ENCODE measurements around the gene CYB561. TPM values are rescaled to one million over a fixed set of nuclear protein-coding genes. Genes with fewer than 3 reads are reported as not detected.

CYB561 gene
- total RNA-seq, 1 donor from 2014 or later, result 49.9 TPM

DNA sequence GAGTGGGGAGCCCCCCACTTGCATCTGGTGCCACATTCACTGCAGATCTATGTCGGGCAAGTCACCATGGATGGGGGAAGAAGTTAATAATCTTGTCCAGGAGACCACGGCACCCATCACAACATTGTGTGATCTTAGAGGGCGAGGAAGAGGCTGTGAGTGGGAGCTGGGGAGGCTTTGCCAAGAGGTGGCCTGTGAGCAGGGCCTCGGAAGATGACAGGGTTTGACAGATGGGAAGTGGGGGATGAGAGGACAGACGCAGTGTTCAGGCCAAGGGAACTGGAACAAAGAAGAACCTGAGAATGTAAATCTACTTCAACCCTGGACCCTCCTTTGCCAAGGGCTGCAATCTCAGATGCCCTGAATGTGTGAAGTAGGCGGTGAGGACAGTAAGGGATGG, 43.2 kb upstream of the CYB561 start:
- TF ChIP-seq, protein P1, sequence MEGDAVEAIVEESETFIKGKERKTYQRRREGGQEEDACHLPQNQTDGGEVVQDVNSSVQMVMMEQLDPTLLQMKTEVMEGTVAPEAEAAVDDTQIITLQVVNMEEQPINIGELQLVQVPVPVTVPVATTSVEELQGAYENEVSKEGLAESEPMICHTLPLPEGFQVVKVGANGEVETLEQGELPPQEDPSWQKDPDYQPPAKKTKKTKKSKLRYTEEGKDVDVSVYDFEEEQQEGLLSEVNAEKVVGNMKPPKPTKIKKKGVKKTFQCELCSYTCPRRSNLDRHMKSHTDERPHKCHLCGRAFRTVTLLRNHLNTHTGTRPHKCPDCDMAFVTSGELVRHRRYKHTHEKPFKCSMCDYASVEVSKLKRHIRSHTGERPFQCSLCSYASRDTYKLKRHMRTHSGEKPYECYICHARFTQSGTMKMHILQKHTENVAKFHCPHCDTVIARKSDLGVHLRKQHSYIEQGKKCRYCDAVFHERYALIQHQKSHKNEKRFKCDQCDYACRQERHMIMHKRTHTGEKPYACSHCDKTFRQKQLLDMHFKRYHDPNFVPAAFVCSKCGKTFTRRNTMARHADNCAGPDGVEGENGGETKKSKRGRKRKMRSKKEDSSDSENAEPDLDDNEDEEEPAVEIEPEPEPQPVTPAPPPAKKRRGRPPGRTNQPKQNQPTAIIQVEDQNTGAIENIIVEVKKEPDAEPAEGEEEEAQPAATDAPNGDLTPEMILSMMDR (IDR thresholded peaks at IDR 0.05), result no peak
- H3K4me3 ChIP-seq, result no peak overlapping the region
- no peaks in the 10 kb centered on the region for H3K27me3 ChIP-seq (ENCODE audit: low read depth)
- H3K27ac ChIP-seq, result no peak overlapping the region
- ATAC-seq (no peak), DNase-seq (no peak)
- no peaks in the 10 kb centered on the region for H3K9me3 ChIP-seq
- H3K4me1 ChIP-seq, result no peaks in the 10 kb centered on the region
- peaks cover 4% of the 10 kb centered on the region for H3K36me3 ChIP-seq
- intact Hi-C loops (cut with DNase I), result no loop called here

DNA sequence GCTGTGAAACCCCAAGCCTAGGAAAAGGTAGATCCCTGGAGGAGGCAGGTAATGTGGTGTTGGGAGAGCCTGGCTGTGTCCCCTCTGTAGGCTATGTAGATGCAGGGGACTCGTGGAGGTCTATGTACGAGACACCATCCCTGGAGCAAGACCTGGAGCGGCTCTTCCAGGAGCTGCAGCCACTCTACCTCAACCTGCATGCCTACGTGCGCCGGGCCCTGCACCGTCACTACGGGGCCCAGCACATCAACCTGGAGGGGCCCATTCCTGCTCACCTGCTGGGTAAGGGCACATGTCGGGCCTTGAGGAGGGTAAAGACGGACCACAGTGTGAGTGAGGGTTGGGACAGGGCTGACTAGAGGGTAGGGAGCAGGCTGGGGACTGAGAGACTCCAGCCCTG, 42.7 kb upstream of the CYB561 start:
- intact Hi-C loops (cut with DNase I), result no loop called here
- no peak for ATAC-seq

DNA sequence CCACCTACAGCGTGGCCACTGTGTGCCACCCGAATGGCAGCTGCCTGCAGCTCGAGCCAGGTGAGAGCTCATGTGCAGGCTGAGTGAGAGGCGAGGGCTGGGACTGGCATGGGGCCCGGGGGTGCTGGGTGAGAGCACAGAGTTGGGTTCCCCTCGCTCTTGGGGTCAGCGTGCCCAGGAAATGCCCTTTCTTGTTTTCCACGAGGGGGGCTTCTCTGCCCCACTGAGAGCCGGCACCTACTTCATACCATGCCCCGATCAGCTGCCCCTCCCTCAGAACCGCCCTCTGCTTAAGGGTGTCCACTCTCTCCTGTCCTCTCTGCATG, 40.9 kb upstream of the CYB561 start:
- Histone ChIP-seq H3K36me3 (peaks cover 13% of the 10 kb centered on the region), H3K27me3 (ENCODE audit: low read depth) (no peaks in the 10 kb centered on the region), H3K9me3 (no peaks in the 10 kb centered on the region), H3K4me1 (no peaks in the 10 kb centered on the region), H3K4me3 (no peak overlapping the region), H3K27ac (peak overlapping the region; percentile 24)
- intact Hi-C loops (cut with DNase I), result no loop called here
- no peak for DNase-seq
- no peak for ATAC-seq
- TF ChIP-seq, protein P1 (IDR thresholded peaks at IDR 0.05), result no peak

More for the DNA sequence above, 42.7 kb upstream of the CYB561 start:
- no peak overlapping the region for H3K4me3 ChIP-seq
- H3K36me3 ChIP-seq, result peaks cover 4% of the 10 kb centered on the region
- DNase-seq, result no peak
- no peaks in the 10 kb centered on the region for H3K4me1 ChIP-seq
- H3K27ac ChIP-seq, result no peak overlapping the region
- TF ChIP-seq, protein P1 (IDR thresholded peaks at IDR 0.05), result no peak
- H3K27me3 ChIP-seq (ENCODE audit: low read depth), result no peaks in the 10 kb centered on the region
- H3K9me3 ChIP-seq, result no peaks in the 10 kb centered on the region

DNA sequence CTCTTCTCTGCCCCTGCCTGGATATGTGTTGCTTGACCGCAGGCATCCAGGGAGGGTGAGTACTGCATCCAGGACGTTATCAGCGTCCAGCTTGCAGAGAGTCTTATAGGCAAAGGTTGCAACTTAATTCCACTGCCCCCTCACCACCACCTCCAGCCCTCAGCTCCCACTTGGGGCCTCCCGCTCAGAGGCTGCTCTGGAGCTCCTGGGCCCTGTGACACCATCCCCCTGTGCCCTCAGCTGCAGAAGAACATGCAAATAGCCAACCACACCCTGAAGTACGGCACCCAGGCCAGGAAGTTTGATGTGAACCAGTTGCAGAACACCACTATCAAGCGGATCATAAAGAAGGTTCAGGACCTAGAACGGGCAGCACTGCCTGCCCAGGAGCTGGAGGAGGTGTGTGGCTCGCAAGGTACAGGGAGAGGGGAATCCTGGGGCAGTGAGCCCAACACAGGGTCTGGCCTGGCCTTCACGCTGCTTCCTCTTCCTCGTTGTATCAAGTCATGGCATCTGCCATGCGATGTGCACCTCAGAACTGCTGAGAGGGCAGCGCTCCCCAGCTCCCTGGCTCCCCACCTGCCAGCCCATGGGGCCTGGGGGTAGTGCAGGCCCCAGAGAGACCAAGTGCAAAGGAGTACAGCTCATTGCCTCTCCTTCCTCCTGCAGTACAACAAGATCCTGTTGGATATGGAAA, 40.4 kb upstream of the CYB561 start:
- Histone ChIP-seq H3K36me3 (peaks cover 13% of the 10 kb centered on the region), H3K4me1 (no peaks in the 10 kb centered on the region), H3K27ac (peak overlapping the region; percentile 24), H3K27me3 (ENCODE audit: low read depth) (no peaks in the 10 kb centered on the region), H3K4me3 (no peak overlapping the region), H3K9me3 (no peaks in the 10 kb centered on the region)
- TF ChIP-seq, protein P1 (IDR thresholded peaks at IDR 0.05), result no peak
- ATAC-seq (no peak), DNase-seq (no peak)
- intact Hi-C loops (cut with DNase I), result no loop called here

DNA sequence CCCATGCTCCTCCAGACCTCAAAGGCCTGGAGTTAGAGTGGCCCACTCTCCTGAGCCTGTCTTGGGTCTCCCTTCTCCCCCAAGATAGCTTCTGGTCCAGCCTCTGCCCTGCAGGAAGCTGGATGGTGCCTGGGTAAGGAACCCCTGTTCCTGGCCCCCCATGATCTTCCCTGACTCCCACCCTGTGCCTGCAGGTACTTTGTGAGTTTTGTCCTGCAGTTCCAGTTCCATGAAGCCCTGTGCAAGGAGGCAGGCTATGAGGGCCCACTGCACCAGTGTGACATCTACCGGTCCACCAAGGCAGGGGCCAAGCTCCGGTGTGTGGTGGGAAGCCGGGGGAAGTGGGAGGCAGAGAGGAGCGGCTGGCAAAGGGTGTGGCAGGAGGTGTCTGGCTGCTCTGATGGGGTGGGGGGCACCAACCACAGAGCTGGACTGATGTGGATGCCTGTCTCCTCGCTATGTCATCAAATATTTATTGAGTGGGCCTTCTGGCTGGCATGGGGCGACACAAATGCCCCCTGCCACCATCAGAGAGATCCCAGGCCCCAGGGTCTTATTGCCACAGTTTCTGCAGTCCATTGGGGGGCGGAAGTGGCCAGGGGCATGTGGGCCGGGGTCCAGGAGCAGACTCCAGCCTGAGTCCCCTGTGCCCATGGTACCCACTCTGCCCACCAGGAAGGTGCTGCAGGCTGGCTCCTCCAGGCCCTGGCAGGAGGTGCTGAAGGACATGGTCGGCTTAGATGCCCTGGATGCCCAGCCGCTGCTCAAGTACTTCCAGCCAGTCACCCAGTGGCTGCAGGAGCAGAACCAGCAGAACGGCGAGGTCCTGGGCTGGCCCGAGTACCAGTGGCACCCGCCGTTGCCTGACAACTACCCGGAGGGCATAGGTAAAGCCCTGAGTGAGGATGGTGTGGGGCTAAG, 37.8 kb upstream of the CYB561 start:
- Histone ChIP-seq H3K27me3 (ENCODE audit: low read depth) (peaks cover 6% of the 10 kb centered on the region), H3K9me3 (no peaks in the 10 kb centered on the region), H3K4me3 (no peak overlapping the region), H3K36me3 (peaks cover 13% of the 10 kb centered on the region), H3K4me1 (peaks cover 20% of the 10 kb centered on the region), H3K27ac (no peak overlapping the region)
- DNase-seq (no peak), ATAC-seq (no peak)
- intact Hi-C loops (cut with DNase I), result no loop called here
- TF ChIP-seq, protein P1 (IDR thresholded peaks at IDR 0.05), result no peak

All from lower lobe of right lung (tissue), 2 donors.